AG04450 (cell line): ENCODE measurements around the gene LRCH1. TPM values are rescaled to one million over a fixed set of nuclear protein-coding genes. Genes with fewer than 3 reads are reported as not detected.

ENCODE experiments used
- CTCF ChIA-PET: fragments of 300-600, 350-600 bp; formaldehyde crosslinking; extraction: SDS; loops from one replicate; lab custom pipeline; 2022; ENCODE audit warnings: antibody characterized with exemption, inconsistent platforms; lab: Charles Lee
- POLR2A ChIA-PET: fragments of 350-600 bp; formaldehyde crosslinking; extraction: SDS; loops from one replicate; lab custom pipeline; 2021; ENCODE audit warnings: antibody characterized with exemption, inconsistent platforms; lab: Yijun Ruan, JAX
- DNase-seq: peaks from one replicate; pipeline ENCODE4 v3.0.0-alpha.2; 2011; ENCODE audit warnings: low read depth, low spot score
- H3K27ac ChIP-seq: one replicate; pipeline ENCODE4 v1.5.1; 2012; ENCODE audit warnings: low read depth, low read length, control low read depth
- H3K27me3 ChIP-seq: one replicate; pipeline ENCODE4 v1.6.0; 2012; ENCODE audit warnings: low read length; ENCODE audit not compliant: control insufficient read depth, insufficient read depth
- H3K4me3 ChIP-seq: 2 replicates; pipeline ENCODE4 v1.5.1; 2011; ENCODE audit warnings: mild to moderate bottlenecking, low read depth, low read length, control low read depth
- H3K9me3 ChIP-seq: 2 replicates; pipeline ENCODE4 v1.5.1; 2012; ENCODE audit warnings: low read length; ENCODE audit not compliant: control insufficient read depth, insufficient read depth
- polyA plus RNA-seq: library from polyadenylated mRNA; depleted of rRNA; stranded (reverse); fragments of >200 nt; gene quantifications from 2 replicates; pipeline ENCODE4 v1.2.3, GENCODE V29; 2011
- TF ChIP-seq, protein P1 (sequence below): IDR thresholded peaks from 2 replicates; pipeline ENCODE4 v1.5.1; 2011; ENCODE audit warnings: low read depth, low read length, control low read depth, inconsistent platforms

LRCH1 gene
- polyA plus RNA-seq, 1 experiment = 17.4 TPM

- peak overlapping the region; percentile 92 for H3K4me3 ChIP-seq
- CTCF ChIA-PET = interaction anchor here (0.7 to 6.0 kb wide), 5 partner anchors 63 to 168 kb away, joined by 3 to 106 read pairs (median 14); no protein-coding TSS in a partner anchor
- peaks cover 6% of the 10 kb centered on the region; the same call in 1 of the 2 replicates for H3K9me3 ChIP-seq
- no peak for DNase-seq
- POLR2A ChIA-PET = interaction anchor here (1.0 to 1.1 kb wide), 2 partner anchors 19 to 25 kb away, joined by 3 read pairs; no protein-coding TSS in a partner anchor
- H3K27me3 ChIP-seq = no peaks in the 10 kb centered on the region
- H3K27ac ChIP-seq = peak overlapping the region; percentile 94
- TF ChIP-seq, protein P1, sequence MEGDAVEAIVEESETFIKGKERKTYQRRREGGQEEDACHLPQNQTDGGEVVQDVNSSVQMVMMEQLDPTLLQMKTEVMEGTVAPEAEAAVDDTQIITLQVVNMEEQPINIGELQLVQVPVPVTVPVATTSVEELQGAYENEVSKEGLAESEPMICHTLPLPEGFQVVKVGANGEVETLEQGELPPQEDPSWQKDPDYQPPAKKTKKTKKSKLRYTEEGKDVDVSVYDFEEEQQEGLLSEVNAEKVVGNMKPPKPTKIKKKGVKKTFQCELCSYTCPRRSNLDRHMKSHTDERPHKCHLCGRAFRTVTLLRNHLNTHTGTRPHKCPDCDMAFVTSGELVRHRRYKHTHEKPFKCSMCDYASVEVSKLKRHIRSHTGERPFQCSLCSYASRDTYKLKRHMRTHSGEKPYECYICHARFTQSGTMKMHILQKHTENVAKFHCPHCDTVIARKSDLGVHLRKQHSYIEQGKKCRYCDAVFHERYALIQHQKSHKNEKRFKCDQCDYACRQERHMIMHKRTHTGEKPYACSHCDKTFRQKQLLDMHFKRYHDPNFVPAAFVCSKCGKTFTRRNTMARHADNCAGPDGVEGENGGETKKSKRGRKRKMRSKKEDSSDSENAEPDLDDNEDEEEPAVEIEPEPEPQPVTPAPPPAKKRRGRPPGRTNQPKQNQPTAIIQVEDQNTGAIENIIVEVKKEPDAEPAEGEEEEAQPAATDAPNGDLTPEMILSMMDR = no peak
These were observed 533 bp downstream of the LRCH1 start for GRCh38 chr13:46553521-46553885.

GRCh38 chr13:46553886-46554858 lies 1.2 kb downstream of the LRCH1 start:
- ChIA-PET CTCF (interaction anchor here (0.7 to 3.0 kb wide), 4 partner anchors 12 to 164 kb away, joined by 3 to 54 read pairs (median 4); no protein-coding TSS in a partner anchor), POLR2A (interaction anchor here (0.6 kb wide), 1 partner anchor 210 kb away, joined by 5 read pairs; no protein-coding TSS in a partner anchor)
- H3K4me3 ChIP-seq = peak overlapping the region; percentile 92
- no peak for DNase-seq
- H3K27me3 ChIP-seq = no peaks in the 10 kb centered on the region
- H3K27ac ChIP-seq = peak overlapping the region; percentile 94
- peaks cover 6% of the 10 kb centered on the region; the same call in 1 of the 2 replicates for H3K9me3 ChIP-seq
- TF ChIP-seq, protein P1 = peak; percentile 16; the same call in 1 of the 2 replicates

DNA sequence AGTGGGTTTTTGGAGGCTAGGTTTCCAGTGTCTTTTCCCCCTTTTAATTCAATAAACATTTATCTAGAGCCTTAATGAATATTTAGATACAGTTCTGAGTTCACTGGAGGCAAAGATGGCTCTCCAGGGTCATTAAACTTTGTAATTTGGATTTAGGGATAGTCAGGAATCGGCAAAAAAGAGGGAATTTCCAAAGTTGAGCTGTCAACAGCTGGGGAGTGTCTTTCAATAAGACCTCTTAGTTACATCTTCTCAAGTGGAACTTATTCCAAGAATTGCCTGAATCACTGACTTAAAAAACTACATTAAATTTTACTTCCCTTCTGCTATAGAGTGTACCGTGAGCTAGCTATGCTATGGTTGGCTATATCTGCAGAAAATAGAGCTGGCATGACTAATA lies 2.0 kb downstream of the LRCH1 start:
- TF ChIP-seq, protein P1 = no peak; the same call in 1 of the 2 replicates
- ChIA-PET POLR2A (interaction anchor here (0.6 kb wide), 1 partner anchor 210 kb away, joined by 5 read pairs; no protein-coding TSS in a partner anchor), CTCF (interaction anchor here (0.8 to 1.8 kb wide), 4 partner anchors 12 to 166 kb away, joined by 3 to 9 read pairs (median 4); no protein-coding TSS in a partner anchor)
- DNase-seq = no peak
- Histone ChIP-seq H3K4me3 (peak overlapping the region; percentile 92), H3K27me3 (no peaks in the 10 kb centered on the region), H3K9me3 (peaks cover 6% of the 10 kb centered on the region; the same call in 1 of the 2 replicates), H3K27ac (peak overlapping the region; percentile 94)

GRCh38 chr13:46555722-46556417 lies 2.9 kb downstream of the LRCH1 start:
- H3K4me3 ChIP-seq = no peak overlapping the region
- H3K27ac ChIP-seq = no peak overlapping the region
- H3K27me3 ChIP-seq = no peaks in the 10 kb centered on the region
- peaks cover 6% of the 10 kb centered on the region; the same call in 1 of the 2 replicates for H3K9me3 ChIP-seq
- ChIA-PET POLR2A (no interaction called here), CTCF (interaction anchor here (0.9 to 1.8 kb wide), 3 partner anchors 11 to 165 kb away, joined by 4 to 9 read pairs (median 4); no protein-coding TSS in a partner anchor)
- TF ChIP-seq, protein P1 = no peak
- no peak for DNase-seq
